Epithelial cell of esophagus (primary cell): Measurements from ENCODE around the gene RTN4.

Source experiments
- DNase-seq: peaks from one replicate; pipeline ENCODE4 v3.0.0; 2010; ENCODE audit warnings: low read depth
- H3K4me3 ChIP-seq: 2 replicates; pipeline ENCODE4 v1.5.1; 2011; ENCODE audit warnings: mild to moderate bottlenecking, low read length, control low read depth
- CTCF ChIP-seq: IDR thresholded peaks from 2 replicates; pipeline ENCODE4 v1.5.1; 2011; ENCODE audit warnings: low read depth, mild to moderate bottlenecking, low read length, control low read depth, inconsistent platforms; ENCODE audit not compliant: insufficient read depth; ENCODE audit errors: missing control alignments

Gene RTN4

GRCh38 chr2:55017428-55017827 is 32.8 kb downstream of the RTN4 start:
- H3K4me3 ChIP-seq = no peak overlapping the region
- no peak for DNase-seq
- no peak for TF ChIP-seq CTCF

GRCh38 chr2:55014962-55015939 is 35.0 kb downstream of the RTN4 start:
- TF ChIP-seq CTCF = peak; percentile 75
- no peak overlapping the region for H3K4me3 ChIP-seq
- peak; percentile 73 for DNase-seq

- no peak overlapping the region for H3K4me3 ChIP-seq
- no peak for DNase-seq
- no peak for TF ChIP-seq CTCF
These were observed 36.3 kb downstream of the RTN4 start for GRCh38 chr2:55013936-55014335.

GRCh38 chr2:55012672-55013484 is 37.4 kb downstream of the RTN4 start:
- no peak for TF ChIP-seq CTCF
- H3K4me3 ChIP-seq = no peak overlapping the region
- DNase-seq = peak; percentile 40

- TF ChIP-seq CTCF = no peak
- H3K4me3 ChIP-seq = no peak overlapping the region
- DNase-seq = no peak
These were observed 38.2 kb downstream of the RTN4 start for GRCh38 chr2:55011831-55012671.

GRCh38 chr2:55010915-55011314 is 39.3 kb downstream of the RTN4 start:
- H3K4me3 ChIP-seq = no peak overlapping the region
- peak; percentile 66 for DNase-seq
- no peak for TF ChIP-seq CTCF
